T-helper 22 cell (primary cell): Measurements from ENCODE around the gene TIGD1.

Source experiments
- DNase-seq: peaks from one replicate; pipeline ENCODE4 v3.0.0-alpha.2; 2020; ENCODE audit warnings: low read depth

Gene TIGD1

DNA sequence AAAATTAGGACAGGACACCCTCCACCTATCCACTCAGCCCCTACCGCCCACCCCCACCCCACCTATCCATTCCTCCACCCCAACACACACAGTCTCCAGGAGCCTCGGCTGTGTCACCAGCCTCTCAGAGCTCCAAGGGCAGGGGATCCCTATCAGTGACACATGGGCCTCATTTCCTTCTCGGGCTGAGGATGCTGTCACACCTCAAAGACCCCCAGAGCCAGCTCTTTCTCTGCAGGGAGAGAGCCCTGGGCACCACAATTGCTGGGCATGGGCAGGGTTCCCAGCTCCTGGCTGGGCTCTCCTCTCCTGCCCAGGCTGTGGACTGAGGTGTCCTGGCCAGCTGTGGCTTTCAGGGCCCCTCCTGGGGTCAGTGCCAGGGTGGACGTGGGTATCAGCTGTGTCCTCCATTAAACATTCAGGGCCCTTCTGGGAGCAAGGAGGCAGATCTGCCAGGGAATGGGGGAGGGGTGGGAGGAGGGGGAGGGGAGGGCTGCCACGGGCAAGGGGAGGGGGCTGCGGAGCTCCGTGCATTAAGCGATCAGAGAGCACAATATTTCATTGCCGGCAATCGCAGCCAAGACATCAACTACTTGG, 48.5 kb downstream of the TIGD1 start:
- DNase-seq = no peak

DNA sequence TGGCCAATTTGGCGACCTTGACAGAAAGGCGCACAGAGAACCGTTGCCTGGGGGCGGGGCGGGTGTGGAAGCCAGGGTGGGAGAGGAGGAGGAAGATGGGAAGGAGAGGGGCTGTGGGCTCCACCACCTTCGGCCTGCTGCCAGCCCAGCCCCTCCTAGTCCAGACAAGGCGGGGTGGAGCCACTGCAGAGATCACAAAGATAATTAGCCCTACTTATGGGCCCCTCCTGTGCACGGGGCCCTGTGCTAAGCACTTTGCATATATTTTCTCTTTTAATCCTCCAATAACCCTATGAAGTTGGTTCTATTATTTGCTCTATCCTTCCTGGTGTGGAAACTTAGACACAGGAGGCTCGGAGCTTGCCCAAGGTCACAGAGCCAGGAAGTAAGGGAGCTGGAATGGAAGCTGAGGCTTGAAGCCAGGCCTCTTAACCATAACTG, 49.0 kb downstream of the TIGD1 start:
- no peak for DNase-seq

DNA sequence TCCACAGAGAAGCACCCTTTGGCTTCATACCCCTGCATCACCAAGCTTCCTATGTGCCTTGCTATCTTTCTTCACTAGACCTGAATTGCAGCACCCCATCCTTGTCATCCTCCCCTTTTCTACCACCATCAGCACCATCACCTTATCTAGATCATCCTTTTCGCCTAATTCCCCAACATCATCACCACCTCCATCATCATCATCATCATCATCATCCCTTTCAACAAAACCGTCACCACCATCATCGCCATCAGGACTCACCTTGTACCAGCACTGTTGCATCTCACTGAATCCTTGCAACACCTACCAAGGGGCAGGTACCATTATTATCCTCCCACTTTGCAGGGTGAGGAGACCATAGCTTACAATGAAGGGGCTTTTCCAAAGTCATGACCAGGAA, 51.9 kb downstream of the TIGD1 start:
- DNase-seq = no peak
